ENCODE data around the gene A1BG. TPM values are rescaled to one million over a fixed set of nuclear protein-coding genes. Genes with fewer than 3 reads are reported as not detected.

Gene A1BG
- total and polyA plus RNA-seq, 7 donors: 1.9 to 23.4 (median 14.3) TPM

- Histone ChIP-seq H3K27ac (no peak overlapping the region), H3K4me1 (peaks cover 0 to 16% (median 9%) of the 10 kb centered on the region in 4 donors), H3K9me3 (no peaks in the 10 kb centered on the region), H3K4me3 (no peak overlapping the region), H3K36me3 (peaks cover 0 to 54% (median 31%) of the 10 kb centered on the region in 4 donors), H3K27me3 (peaks cover 9 to 31% (median 26%) of the 10 kb centered on the region in 3 donors)
- DNase-seq: no peak
- TF ChIP-seq POLR2AphosphoS5 (IDR thresholded peaks at IDR 0.05) (no peak), POLR2A (IDR thresholded peaks at IDR 0.05) (no peak), EP300 (IDR thresholded peaks at IDR 0.05) (no peak)
- TF ChIP-seq, protein P1, sequence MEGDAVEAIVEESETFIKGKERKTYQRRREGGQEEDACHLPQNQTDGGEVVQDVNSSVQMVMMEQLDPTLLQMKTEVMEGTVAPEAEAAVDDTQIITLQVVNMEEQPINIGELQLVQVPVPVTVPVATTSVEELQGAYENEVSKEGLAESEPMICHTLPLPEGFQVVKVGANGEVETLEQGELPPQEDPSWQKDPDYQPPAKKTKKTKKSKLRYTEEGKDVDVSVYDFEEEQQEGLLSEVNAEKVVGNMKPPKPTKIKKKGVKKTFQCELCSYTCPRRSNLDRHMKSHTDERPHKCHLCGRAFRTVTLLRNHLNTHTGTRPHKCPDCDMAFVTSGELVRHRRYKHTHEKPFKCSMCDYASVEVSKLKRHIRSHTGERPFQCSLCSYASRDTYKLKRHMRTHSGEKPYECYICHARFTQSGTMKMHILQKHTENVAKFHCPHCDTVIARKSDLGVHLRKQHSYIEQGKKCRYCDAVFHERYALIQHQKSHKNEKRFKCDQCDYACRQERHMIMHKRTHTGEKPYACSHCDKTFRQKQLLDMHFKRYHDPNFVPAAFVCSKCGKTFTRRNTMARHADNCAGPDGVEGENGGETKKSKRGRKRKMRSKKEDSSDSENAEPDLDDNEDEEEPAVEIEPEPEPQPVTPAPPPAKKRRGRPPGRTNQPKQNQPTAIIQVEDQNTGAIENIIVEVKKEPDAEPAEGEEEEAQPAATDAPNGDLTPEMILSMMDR (IDR thresholded peaks at IDR 0.05): no peak
- 65 to 69% methylated on average over 3 of the region's 3 CpGs for WGBS, 2 donors
- intact Hi-C loops (cut with DNase I): no loop called here
These were observed 41.5 kb upstream of the A1BG start for GRCh38 chr19:58394821-58395219.

DNA sequence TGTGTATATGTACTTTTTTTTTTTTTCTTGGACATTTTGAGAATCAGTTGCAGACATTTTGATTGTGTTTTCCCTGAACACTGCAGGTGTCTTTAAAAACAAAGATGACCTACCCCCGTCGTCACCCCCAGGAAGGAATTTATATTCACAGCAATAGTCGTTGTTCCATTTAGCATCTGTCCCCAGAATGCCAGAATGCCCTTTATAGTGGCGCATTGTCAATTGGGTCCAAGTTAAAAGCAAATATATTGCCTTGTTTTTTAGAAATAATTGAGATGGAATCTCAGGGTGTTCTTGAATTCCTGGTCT, 40.4 kb upstream of the A1BG start:
- H3K27ac ChIP-seq: no peak overlapping the region
- peaks cover 9 to 31% (median 26%) of the 10 kb centered on the region in 3 donors for H3K27me3 ChIP-seq
- no peak for DNase-seq
- intact Hi-C loops (cut with DNase I): no loop called here
- 79 to 86% methylated on average over 4 of the region's 4 CpGs for WGBS, 2 donors
- no peak overlapping the region for H3K4me3 ChIP-seq
- peaks cover 0 to 64% (median 35%) of the 10 kb centered on the region in 4 donors for H3K36me3 ChIP-seq
- no peaks in the 10 kb centered on the region for H3K9me3 ChIP-seq
- H3K4me1 ChIP-seq: peaks cover 0 to 22% (median 14%) of the 10 kb centered on the region in 4 donors
- TF ChIP-seq POLR2AphosphoS5 (IDR thresholded peaks at IDR 0.05) (no peak), POLR2A (IDR thresholded peaks at IDR 0.05) (no peak)

- Histone ChIP-seq H3K9me3 (no peaks in the 10 kb centered on the region), H3K27ac (no peak overlapping the region), H3K27me3 (peaks cover 9 to 30% (median 26%) of the 10 kb centered on the region in 3 donors), H3K36me3 (peaks cover 0 to 69% (median 36%) of the 10 kb centered on the region in 4 donors), H3K4me1 (peaks cover 0 to 27% (median 18%) of the 10 kb centered on the region in 4 donors), H3K4me3 (no peak overlapping the region)
- intact Hi-C loops (cut with DNase I): no loop called here
- no peak for DNase-seq
- WGBS, 2 donors: 92 to 94% methylated on average over 26 of the region's 26 CpGs
- TF ChIP-seq POLR2AphosphoS5 (IDR thresholded peaks at IDR 0.05): no peak
- no peak for TF ChIP-seq EP300 (IDR thresholded peaks at IDR 0.05)
- TF ChIP-seq, protein P1 (IDR thresholded peaks at IDR 0.05): no peak
- TF ChIP-seq POLR2A (IDR thresholded peaks at IDR 0.05): no peak
These were observed 39.8 kb upstream of the A1BG start for GRCh38 chr19:58392945-58393724.

- H3K27me3 ChIP-seq: no peaks in the 10 kb centered on the region
- H3K36me3 ChIP-seq: peaks cover 0 to 49% (median 15%) of the 10 kb centered on the region in 4 donors
- H3K9me3 ChIP-seq: no peaks in the 10 kb centered on the region
- WGBS, 2 donors: 81 to 83% methylated on average over 3 of the region's 3 CpGs
- no peak overlapping the region for H3K27ac ChIP-seq
- peak overlapping the region in 3 of 4 donors; percentile 79 to 87 (median 84) for H3K4me3 ChIP-seq
- H3K4me1 ChIP-seq: peaks cover 0 to 47% (median 29%) of the 10 kb centered on the region in 4 donors
- intact Hi-C loops (cut with DNase I): no loop called here
- DNase-seq: no peak
- no peak for TF ChIP-seq EP300 (IDR thresholded peaks at IDR 0.05)
- no peak for TF ChIP-seq POLR2A (IDR thresholded peaks at IDR 0.05)
- TF ChIP-seq, protein P1 (IDR thresholded peaks at IDR 0.05): no peak
- TF ChIP-seq POLR2AphosphoS5 (IDR thresholded peaks at IDR 0.05): no peak
These were observed 34.9 kb upstream of the A1BG start for GRCh38 chr19:58388175-58388526.

- intact Hi-C loops (cut with DNase I): loop anchor here (1.0 to 2.0 kb wide), 2 partner anchors 14 to 21 kb away; partner anchors contain the start of gene ZNF584
- 8 to 10% methylated on average over 39 of the region's 39 CpGs for WGBS, 2 donors
These were observed 34.3 kb upstream of the A1BG start for GRCh38 chr19:58387338-58388174.

More at GRCh38 chr19:58387338-58388174, 34.3 kb upstream of the A1BG start:
- peaks cover 0 to 47% (median 29%) of the 10 kb centered on the region in 4 donors for H3K4me1 ChIP-seq
- peak overlapping the region; percentile 93 to 98 (median 98) for H3K27ac ChIP-seq
- H3K9me3 ChIP-seq: no peaks in the 10 kb centered on the region
- no peak for DNase-seq
- H3K36me3 ChIP-seq: peaks cover 0 to 43% (median 10%) of the 10 kb centered on the region in 4 donors
- TF ChIP-seq EP300 (IDR thresholded peaks at IDR 0.05): no peak
- TF ChIP-seq, protein P1 (IDR thresholded peaks at IDR 0.05): no peak
- no peak for TF ChIP-seq POLR2AphosphoS5 (IDR thresholded peaks at IDR 0.05)
- TF ChIP-seq POLR2A (IDR thresholded peaks at IDR 0.05): no peak
- H3K4me3 ChIP-seq: peak overlapping the region; percentile 66 to 87 (median 82)
- H3K27me3 ChIP-seq: no peaks in the 10 kb centered on the region

Measured in sigmoid colon (tissue), 7 donors.